ENCODE data around the gene RECQL5. TPM values are rescaled to one million over a fixed set of nuclear protein-coding genes. Genes with fewer than 3 reads are reported as not detected.
A peak's percentile ranks its signal among the peaks of the same experiment; 100 is the strongest.

RECQL5 gene
- total and polyA plus RNA-seq, 4 donors = 16.4 to 32.5 (median 29.8) TPM

GRCh38 chr17:75643643-75644017 lies 23.3 kb downstream of the RECQL5 start:
- DNase-seq = no peak
- TF ChIP-seq CTCF (IDR thresholded peaks at IDR 0.05; ENCODE audit: control extremely low read depth, extremely low read depth) = no peak

GRCh38 chr17:75642784-75643642 lies 23.9 kb downstream of the RECQL5 start:
- no peak for ATAC-seq (ENCODE audit: insufficient read depth, low FRiP score)
- Histone ChIP-seq H3K27me3 (ENCODE audit: control insufficient read depth in 3 of 3, insufficient read depth in 3 of 3, low read length in 2 of 3) (no peaks in the 10 kb centered on the region), H3K27ac (ENCODE audit: low read depth in 1 of 2, low read length in 1 of 2) (peak overlapping the region in 1 of 2 donors; percentile 85), H3K9me3 (ENCODE audit: control insufficient read depth in 4 of 4, insufficient read depth in 3 of 4, low read length in 3 of 4) (no peaks in the 10 kb centered on the region), H3K36me3 (ENCODE audit: control insufficient read depth in 4 of 4, insufficient read depth in 4 of 4, low read length in 4 of 4) (peaks cover 0 to 8% (median 0%) of the 10 kb centered on the region in 4 donors), H3K4me1 (ENCODE audit: control insufficient read depth in 5 of 5, insufficient read depth in 5 of 5, low read length in 5 of 5) (peaks cover 0 to 47% (median 12%) of the 10 kb centered on the region in 5 donors), H3K4me3 (no peak overlapping the region), H3K9ac (ENCODE audit: insufficient read depth in 1 of 2, low read length in 2 of 2) (no peak overlapping the region)
- no peak for DNase-seq
- WGBS, 2 donors = 80 to 93% methylated on average over 17 of the region's 17 CpGs
- TF ChIP-seq CTCF (IDR thresholded peaks at IDR 0.05; ENCODE audit: control extremely low read depth, extremely low read depth) = no peak

More at GRCh38 chr17:75643643-75644017, 23.3 kb downstream of the RECQL5 start:
- H3K9me3 ChIP-seq (ENCODE audit: control insufficient read depth in 4 of 4, insufficient read depth in 3 of 4, low read length in 3 of 4) = no peaks in the 10 kb centered on the region
- WGBS, 2 donors = 95 to 98% methylated on average over 7 of the region's 7 CpGs
- no peak overlapping the region for H3K9ac ChIP-seq (ENCODE audit: insufficient read depth in 1 of 2, low read length in 2 of 2)
- no peak for ATAC-seq (ENCODE audit: insufficient read depth, low FRiP score)
- peaks cover 0 to 47% (median 12%) of the 10 kb centered on the region in 5 donors for H3K4me1 ChIP-seq (ENCODE audit: control insufficient read depth in 5 of 5, insufficient read depth in 5 of 5, low read length in 5 of 5)
- H3K27me3 ChIP-seq (ENCODE audit: control insufficient read depth in 3 of 3, insufficient read depth in 3 of 3, low read length in 2 of 3) = no peaks in the 10 kb centered on the region
- no peak overlapping the region for H3K4me3 ChIP-seq
- H3K36me3 ChIP-seq (ENCODE audit: control insufficient read depth in 4 of 4, insufficient read depth in 4 of 4, low read length in 4 of 4) = peaks cover 0 to 8% (median 0%) of the 10 kb centered on the region in 4 donors
- H3K27ac ChIP-seq (ENCODE audit: low read depth in 1 of 2, low read length in 1 of 2) = peak overlapping the region in 1 of 2 donors; percentile 85

- no peak overlapping the region for H3K4me3 ChIP-seq
- H3K9me3 ChIP-seq (ENCODE audit: control insufficient read depth in 4 of 4, insufficient read depth in 3 of 4, low read length in 3 of 4) = no peaks in the 10 kb centered on the region
- H3K27ac ChIP-seq (ENCODE audit: low read depth in 1 of 2, low read length in 1 of 2) = peak overlapping the region in 1 of 2 donors; percentile 85
- DNase-seq (peak; percentile 50 to 73 (median 56)), ATAC-seq (ENCODE audit: insufficient read depth, low FRiP score) (no peak)
- H3K4me1 ChIP-seq (ENCODE audit: control insufficient read depth in 5 of 5, insufficient read depth in 5 of 5, low read length in 5 of 5) = peaks cover 0 to 47% (median 12%) of the 10 kb centered on the region in 5 donors
- no peak for TF ChIP-seq CTCF (IDR thresholded peaks at IDR 0.05; ENCODE audit: control extremely low read depth, extremely low read depth)
- H3K27me3 ChIP-seq (ENCODE audit: control insufficient read depth in 3 of 3, insufficient read depth in 3 of 3, low read length in 2 of 3) = no peaks in the 10 kb centered on the region
- H3K36me3 ChIP-seq (ENCODE audit: control insufficient read depth in 4 of 4, insufficient read depth in 4 of 4, low read length in 4 of 4) = peaks cover 0 to 8% (median 0%) of the 10 kb centered on the region in 4 donors
- H3K9ac ChIP-seq (ENCODE audit: insufficient read depth in 1 of 2, low read length in 2 of 2) = no peak overlapping the region
- whole genome bisulfite sequencing, 2 donors = 73 to 79% methylated on average over 7 of the region's 7 CpGs
These were observed 24.7 kb downstream of the RECQL5 start for GRCh38 chr17:75642182-75642783.

Measured in lung (tissue), 12 donors.